Measurements from ENCODE around the gene ATP6V1E1. TPM values are rescaled to one million over a fixed set of nuclear protein-coding genes. Genes with fewer than 3 reads are reported as not detected.
"Not testable (repeated sequence)": the region's sequence is repeated elsewhere in the genome, so short reads cannot be mapped to it uniquely, and the experiment has no call there.

The ATP6V1E1 gene
- total and polyA plus RNA-seq, 10 of the 15 experiments (the other 5 are each of a cell fraction or from before 2014, with no cell fraction given) = 66.7 to 128 (median 87.9) TPM

DNA sequence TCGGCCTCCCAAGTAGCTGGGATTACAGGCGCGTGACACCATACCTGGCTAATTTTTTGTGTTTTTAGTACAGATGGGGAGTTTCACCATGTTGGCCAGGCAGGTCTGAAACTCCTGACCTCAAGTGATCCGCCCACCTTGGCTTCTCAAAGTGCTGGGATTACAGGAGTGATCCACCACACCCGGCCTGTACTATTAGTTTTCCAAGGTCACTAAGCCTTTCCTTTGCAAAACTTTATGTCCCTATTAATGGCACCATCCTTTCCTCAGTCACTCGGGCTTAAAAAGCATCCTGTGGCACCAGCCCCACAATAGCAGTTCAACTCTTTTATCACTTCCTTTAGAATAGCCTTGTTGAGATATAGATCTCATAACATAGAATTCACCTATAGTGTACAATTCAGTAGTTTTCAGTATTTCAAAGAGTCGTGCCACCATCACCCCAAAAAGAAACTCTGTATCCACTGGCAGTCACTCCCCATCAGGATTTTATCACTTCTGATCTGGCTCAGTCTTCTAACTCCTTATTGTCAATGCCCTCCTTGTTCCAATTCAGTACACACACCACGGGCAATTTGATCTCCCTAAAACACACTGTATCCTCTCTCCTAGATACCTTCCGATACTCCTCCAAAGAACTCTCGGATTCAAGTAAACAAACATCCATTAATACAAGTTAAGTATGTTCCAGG is 9.1 kb upstream of the ATP6V1E1 start (continued):
- TF ChIP-seq, protein P1, sequence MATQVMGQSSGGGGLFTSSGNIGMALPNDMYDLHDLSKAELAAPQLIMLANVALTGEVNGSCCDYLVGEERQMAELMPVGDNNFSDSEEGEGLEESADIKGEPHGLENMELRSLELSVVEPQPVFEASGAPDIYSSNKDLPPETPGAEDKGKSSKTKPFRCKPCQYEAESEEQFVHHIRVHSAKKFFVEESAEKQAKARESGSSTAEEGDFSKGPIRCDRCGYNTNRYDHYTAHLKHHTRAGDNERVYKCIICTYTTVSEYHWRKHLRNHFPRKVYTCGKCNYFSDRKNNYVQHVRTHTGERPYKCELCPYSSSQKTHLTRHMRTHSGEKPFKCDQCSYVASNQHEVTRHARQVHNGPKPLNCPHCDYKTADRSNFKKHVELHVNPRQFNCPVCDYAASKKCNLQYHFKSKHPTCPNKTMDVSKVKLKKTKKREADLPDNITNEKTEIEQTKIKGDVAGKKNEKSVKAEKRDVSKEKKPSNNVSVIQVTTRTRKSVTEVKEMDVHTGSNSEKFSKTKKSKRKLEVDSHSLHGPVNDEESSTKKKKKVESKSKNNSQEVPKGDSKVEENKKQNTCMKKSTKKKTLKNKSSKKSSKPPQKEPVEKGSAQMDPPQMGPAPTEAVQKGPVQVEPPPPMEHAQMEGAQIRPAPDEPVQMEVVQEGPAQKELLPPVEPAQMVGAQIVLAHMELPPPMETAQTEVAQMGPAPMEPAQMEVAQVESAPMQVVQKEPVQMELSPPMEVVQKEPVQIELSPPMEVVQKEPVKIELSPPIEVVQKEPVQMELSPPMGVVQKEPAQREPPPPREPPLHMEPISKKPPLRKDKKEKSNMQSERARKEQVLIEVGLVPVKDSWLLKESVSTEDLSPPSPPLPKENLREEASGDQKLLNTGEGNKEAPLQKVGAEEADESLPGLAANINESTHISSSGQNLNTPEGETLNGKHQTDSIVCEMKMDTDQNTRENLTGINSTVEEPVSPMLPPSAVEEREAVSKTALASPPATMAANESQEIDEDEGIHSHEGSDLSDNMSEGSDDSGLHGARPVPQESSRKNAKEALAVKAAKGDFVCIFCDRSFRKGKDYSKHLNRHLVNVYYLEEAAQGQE (IDR thresholded peaks at IDR 0.05; ENCODE audit: low read depth, low read length) = no peak
- TF ChIP-seq, protein P2, sequence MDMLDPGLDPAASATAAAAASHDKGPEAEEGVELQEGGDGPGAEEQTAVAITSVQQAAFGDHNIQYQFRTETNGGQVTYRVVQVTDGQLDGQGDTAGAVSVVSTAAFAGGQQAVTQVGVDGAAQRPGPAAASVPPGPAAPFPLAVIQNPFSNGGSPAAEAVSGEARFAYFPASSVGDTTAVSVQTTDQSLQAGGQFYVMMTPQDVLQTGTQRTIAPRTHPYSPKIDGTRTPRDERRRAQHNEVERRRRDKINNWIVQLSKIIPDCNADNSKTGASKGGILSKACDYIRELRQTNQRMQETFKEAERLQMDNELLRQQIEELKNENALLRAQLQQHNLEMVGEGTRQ (IDR thresholded peaks at IDR 0.05; ENCODE audit: borderline replicate concordance, low read depth, low read length) = no peak

DNA sequence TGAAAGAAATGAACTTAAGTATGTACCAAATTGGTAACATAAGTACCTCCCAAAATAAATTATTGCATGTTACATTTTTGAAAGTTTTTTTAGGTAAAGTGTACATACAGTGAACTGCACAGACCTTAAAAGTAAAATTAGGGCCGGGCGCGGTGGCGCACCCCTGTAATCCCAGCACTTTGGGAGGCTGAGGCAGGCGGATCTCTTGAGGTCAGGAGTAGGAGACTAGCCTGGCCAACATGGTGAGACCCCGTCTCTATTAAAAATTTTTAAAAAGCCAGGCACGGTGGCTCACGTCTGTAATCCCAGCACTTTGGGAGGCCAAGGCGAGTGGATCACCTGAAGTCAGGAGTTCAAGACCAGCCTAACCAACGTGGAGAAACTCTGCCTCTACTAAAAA is 8.3 kb upstream of the ATP6V1E1 start:
- WGBS (ENCODE audit: insufficient coverage, insufficient replicate concordance, low lambda C conversion rate, missing lambda C conversion rate) = 91% methylated on average over 10 of the region's 10 CpGs
- POLR2A ChIA-PET; ATAC-seq; BruUV-seq (replicated peaks); H3K27me3 ChIP-seq (replicated peaks in 1 of 2; ENCODE audit: control insufficient read depth in 2 of 2, insufficient read depth in 2 of 2, low read length in 1 of 2); H3K4me3 ChIP-seq; H3K4me2 ChIP-seq (ENCODE audit: control insufficient read depth, insufficient read depth); H3K4me1 ChIP-seq (ENCODE audit: control insufficient read depth, insufficient read depth, low read length); FAIRE-seq; RAD21 ChIA-PET (ENCODE audit: unreplicated experiment); CTCF ChIA-PET; DNase-seq (ENCODE audit: low read depth, low spot score); H3K27ac ChIP-seq (ENCODE audit: control insufficient read depth, insufficient read depth); H3K9me3 ChIP-seq (replicated peaks; ENCODE audit: control insufficient read depth, insufficient read depth, low read length); H2AFZ ChIP-seq (ENCODE audit: control insufficient read depth, low read depth, low read length); H3K9ac ChIP-seq (ENCODE audit: control insufficient read depth, insufficient read depth, low read length); SMC1A ChIA-PET (ENCODE audit: uncharacterized antibody, unreplicated experiment); H3K36me3 ChIP-seq (ENCODE audit: control insufficient read depth in 2 of 2, insufficient read depth in 2 of 2, low read length in 1 of 2); H4K20me1 ChIP-seq (ENCODE audit: control insufficient read depth, insufficient read depth): not testable (repeated sequence)
- intact Hi-C loops (cut with micrococcal nuclease; ENCODE audit: unreplicated experiment) = loop anchor here (10.0 kb wide), 1 partner anchor 68 kb away; no protein-coding TSS in a partner anchor
- H3K79me2 ChIP-seq (ENCODE audit: control insufficient read depth, insufficient read depth, low read length) = peaks cover 19% of the 10 kb centered on the region
- in situ Hi-C loops (cut with MboI) = loop anchor here (25.0 kb wide), 1 partner anchor 1800 kb away; the partner anchor contains the start of genes C22orf39, HIRA and MRPL40

Data from GM12878 (cell line).